NCI-H82 (cell line): ENCODE measurements around the gene PIP5K1A.
"Not testable (repeated sequence)": the region's sequence is repeated elsewhere in the genome, so short reads cannot be mapped to it uniquely, and the experiment has no call there.

ENCODE experiments used
- DNase-seq: peaks from one replicate; lab custom pipeline; 2025; lab: John Stamatoyannopoulos, UW

Gene PIP5K1A, protein sequence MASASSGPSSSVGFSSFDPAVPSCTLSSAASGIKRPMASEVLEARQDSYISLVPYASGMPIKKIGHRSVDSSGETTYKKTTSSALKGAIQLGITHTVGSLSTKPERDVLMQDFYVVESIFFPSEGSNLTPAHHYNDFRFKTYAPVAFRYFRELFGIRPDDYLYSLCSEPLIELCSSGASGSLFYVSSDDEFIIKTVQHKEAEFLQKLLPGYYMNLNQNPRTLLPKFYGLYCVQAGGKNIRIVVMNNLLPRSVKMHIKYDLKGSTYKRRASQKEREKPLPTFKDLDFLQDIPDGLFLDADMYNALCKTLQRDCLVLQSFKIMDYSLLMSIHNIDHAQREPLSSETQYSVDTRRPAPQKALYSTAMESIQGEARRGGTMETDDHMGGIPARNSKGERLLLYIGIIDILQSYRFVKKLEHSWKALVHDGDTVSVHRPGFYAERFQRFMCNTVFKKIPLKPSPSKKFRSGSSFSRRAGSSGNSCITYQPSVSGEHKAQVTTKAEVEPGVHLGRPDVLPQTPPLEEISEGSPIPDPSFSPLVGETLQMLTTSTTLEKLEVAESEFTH

DNA sequence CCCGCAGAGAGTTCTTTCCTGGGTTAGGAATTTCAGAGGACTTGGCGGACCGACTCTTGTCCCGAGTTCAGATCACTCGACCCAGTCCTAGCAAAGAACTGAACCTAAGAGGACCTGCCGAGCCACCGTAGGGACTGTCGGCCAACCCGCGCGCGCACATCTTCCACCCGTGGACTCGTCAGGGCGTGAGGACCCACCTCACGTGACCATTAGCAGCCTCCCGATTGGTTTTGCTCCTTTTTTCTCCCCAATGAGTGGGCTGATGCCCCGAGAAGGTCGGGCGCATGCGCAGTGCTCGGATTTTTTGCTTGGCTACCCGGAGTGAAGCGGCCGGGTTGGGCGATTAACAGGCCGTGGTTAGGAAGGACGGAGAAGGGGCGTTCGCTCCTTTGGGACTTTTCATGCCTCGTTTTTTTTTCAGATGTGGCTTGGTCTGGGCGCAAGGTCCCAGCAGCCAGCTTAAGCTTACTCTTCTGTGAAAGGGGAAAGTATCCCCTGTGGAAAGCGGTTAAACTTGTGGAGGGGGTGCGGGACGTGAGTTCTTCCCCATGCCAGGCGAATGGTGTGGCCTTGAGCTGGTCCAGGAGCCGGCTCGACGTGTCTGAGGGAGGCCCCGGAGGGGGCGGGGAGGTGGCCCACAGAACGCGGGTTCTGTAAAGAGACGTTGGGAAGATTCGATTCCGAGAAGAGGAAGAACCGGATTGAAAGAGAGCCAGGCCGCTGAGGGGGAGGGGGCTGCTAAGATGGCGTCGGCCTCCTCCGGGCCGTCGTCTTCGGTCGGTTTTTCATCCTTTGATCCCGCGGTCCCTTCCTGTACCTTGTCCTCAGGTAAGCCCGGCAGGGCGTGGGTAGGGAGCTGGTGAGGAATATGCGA lies at the start of gene PIP5K1A:
TSS of gene PIP5K1A (plus strand) at position 299 of the 874 bp plus-strand sequence. CDS start at position 744, 445 bp downstream.
- DNase-seq: peak; percentile 100

DNA sequence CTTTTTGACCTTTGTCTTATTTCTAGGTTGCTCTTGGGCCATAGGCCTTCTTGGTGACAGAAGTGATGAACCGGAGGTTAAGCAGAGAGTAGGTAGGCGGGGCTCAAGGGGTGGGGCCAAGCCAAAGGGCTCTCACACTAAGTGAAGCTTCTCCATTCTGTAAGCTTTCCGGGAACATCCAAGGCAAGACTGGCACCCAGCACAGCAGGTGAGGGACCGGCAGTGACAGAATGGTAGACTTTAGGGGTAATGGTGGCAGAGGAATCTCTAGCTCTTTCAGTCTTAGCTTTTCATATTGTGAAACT lies 41.9 kb upstream of the PIP5K1A start, which contains the start of gene TNFAIP8L2:
TSS of gene TNFAIP8L2 (plus strand) at position 135 of the 305 bp plus-strand sequence. CDS start 2,049 bp downstream, outside the sequence.
- DNase-seq: peak; percentile 47

- no peak for DNase-seq
These were observed 41.3 kb upstream of the PIP5K1A start for GRCh38 chr1:151157067-151157531.

- no peak for DNase-seq
These were observed 40.0 kb upstream of the PIP5K1A start for GRCh38 chr1:151158326-151158725.

GRCh38 chr1:151158751-151159251 lies 39.6 kb upstream of the PIP5K1A start:
- DNase-seq: no peak

DNA sequence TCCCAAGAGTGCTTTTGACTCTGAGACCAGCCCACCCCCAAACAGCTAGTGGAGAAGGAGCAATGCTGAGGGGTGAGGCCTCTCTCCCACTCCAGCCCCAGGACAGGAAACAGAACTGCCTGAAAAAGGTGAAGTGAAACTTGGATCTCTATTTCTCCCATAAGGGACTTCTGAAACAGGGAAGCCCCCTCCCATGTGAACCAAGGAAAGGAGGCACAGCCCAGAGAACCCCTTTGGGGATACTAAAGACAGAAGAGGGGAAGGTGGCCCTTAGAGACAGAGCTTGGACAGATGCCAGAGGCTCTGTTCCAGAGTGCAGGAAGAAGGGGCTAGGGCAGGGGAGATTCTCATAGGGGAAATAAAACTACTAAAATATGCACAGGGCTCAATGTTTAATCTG lies 39.0 kb upstream of the PIP5K1A start:
- DNase-seq: no peak

DNA sequence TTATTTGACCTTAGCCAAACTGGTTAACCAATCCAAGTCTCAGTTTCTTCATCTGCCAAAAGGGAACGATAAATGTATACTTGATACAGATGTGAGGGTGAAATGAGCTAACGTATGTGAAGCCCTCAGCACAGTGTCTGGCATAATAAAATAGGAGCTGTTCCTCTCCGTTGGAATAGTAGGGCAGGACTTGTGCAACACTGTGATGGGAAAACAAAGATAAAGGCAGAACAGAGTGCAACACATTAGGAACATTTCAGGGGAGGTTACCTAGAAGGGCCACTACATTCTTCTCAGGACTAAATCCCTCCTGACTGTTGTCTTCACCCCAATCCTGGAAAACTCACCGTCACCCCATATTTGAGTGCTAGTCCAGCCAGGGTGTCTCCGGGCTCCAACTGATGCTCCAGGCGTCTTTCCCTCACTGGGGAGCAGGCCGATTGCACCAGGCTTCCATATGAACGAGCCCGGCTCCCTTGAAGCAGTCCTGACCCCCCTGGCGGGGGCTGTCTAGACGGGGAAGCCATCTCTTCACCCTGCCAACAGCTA lies 33.5 kb upstream of the PIP5K1A start:
- peak; percentile 54 for DNase-seq

- DNase-seq: peak; percentile 98
These were observed 33.0 kb upstream of the PIP5K1A start for GRCh38 chr1:151165281-151165737.

DNA sequence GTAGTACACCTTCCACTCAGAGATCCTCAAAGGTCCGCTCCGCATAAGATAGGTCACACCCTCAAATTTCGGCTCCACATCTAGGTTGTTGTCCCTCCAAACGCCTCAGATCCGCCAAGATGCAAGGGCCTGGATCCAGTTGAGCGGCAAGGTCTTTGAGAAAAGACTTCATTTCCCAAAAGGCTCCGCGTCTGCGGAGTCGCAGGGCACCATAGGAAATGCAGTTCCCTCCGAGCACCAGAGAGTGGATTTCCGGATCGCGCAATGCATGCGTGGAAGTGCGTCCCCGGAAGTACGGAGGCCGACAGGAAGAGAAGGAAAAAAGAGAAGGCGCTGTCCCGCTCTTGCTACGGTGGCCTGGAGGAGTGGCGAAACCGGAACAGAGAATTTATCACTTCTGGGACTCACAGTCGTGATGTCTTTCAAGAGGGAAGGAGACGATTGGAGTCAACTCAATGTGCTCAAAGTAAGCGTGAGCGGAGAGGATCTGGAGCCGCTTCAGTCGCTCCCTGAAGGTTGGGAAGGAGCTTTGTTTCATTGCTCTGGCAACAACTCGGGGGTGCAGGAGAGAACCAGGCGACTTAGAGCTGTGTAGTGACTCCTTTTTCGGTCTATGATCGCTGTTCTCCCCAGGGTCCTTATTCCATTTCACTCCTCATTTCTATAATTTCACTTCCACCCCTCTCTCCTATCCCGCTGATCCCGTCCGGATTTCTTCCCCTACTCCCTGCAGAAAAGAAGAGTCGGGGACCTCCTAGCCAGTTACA lies 32.4 kb upstream of the PIP5K1A start, which contains the start of the genes LYSMD1 and SCNM1:
TSS of gene LYSMD1 (minus strand) at position 165 of the 767 bp plus-strand sequence. CDS start 644 bp downstream, outside the sequence.
TSS of gene SCNM1 (plus strand) at position 407 of the 767 bp plus-strand sequence. CDS start at position 416, 9 bp downstream.
- peak; percentile 100 for DNase-seq

- DNase-seq: peak; percentile 62
These were observed 31.8 kb upstream of the PIP5K1A start for GRCh38 chr1:151166505-151166956.

DNA sequence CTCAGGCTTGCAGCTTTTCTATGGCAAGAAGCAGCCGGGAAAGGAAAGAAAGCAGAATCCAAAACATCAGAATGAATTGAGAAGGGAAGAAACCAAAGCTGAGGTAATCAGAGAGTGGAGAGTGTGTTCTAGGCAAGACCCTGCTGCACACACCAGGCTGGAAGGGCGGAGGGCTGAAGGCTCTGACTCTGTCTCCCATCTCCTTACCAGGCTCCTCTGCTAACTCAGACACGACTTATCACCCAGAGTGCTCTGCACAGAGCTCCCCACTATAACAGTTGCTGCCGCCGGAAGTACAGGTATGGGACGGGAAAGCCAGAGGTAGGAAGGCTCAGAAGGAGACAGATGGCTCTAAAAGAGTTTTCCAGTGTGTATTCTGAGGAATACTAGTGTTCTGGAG lies 31.2 kb upstream of the PIP5K1A start:
- no peak for DNase-seq

- no peak for DNase-seq
These were observed 27.2 kb upstream of the PIP5K1A start for GRCh38 chr1:151171190-151171589.

- no peak for DNase-seq
These were observed 23.2 kb upstream of the PIP5K1A start for GRCh38 chr1:151175041-151175741.

DNA sequence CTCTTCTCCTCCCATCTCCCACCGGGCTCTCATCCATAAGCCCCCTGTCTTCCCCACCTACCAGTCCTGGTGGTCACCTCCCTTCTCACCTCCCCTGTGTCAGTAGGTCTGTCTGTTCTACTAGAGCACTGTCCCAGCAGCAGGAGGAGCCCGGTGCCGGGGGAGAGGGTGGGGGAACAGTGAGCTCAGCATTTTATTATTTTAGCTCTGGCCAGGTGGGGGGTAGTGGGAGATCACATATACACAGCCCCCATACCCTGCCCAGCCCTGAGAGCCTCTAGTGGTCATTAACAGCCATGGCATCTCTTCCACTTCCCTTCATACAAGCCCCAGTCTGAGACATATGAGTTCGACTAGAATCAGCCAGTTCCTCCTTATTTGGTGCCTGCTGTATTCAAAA lies 22.5 kb upstream of the PIP5K1A start, which contains the start of gene TMOD4:
TSS of gene TMOD4 (minus strand) at position 119 of the 400 bp plus-strand sequence. CDS start 1,106 bp downstream, outside the sequence.
- peak; percentile 66 for DNase-seq

DNA sequence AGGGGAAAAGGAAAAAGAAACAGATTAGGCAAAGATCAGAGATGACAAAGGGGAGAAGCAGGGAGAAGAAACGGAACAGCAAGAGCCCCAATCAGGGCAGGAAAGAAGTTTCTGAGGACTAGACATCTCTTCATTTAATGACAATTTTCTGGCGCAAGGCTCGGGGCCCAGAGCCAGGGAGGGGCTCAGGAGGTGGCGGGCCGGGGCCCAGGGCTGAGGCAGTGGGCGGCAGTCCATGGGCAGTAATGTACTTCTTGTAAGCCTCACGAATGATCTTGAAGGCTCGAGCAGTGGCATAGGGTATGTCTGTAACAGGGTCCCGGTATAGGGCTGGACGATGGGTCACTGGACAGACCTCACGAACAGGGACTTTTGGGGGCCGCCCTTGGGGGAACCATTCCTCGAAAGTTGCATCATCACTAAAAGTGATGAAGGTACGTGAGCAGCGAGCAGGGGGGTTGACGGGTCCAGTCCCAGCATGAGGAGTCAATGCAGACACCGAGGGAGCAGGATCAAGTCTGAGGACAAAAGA lies 21.8 kb upstream of the PIP5K1A start:
- no peak for DNase-seq

DNA sequence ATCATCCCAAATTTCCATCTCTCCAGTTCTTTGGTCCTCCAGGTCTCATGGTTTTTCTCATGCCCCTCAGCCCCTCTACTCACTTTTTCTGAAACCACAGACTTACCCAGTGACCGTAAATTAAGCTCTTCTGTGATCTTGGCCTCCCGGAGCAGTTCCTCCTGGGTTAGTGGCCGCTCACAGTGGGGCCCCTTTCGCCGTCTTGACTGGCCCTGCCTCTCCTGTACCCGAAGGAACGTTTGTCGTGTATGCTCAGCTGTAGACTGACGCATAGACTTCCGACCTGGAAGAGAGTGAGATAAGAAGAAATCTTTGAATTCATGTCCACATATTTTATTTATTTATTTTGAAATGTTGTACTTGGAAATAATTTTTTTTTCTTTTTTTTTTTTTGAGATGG lies 14.1 kb upstream of the PIP5K1A start:
- no peak for DNase-seq

DNA sequence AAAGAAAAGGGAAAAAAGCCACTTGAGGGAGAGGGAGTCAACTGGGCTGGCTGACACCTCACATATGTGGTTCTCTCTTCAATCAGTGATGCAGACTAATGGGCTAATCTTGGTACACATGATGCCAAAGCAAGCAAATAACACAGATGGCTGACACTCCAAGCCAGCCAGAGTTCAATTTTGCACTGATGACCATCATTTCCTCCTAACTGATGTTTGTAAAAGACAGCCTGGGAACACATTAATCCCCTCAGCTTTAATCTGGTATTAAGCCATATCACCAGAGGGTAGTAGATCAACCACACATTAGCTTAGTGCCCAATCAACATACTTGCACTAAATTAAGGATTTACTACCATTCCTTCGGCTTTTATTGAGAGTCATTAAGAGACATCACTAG lies 11.1 kb upstream of the PIP5K1A start:
- DNase-seq: peak; percentile 99

- DNase-seq: not testable (repeated sequence)
These were observed 9.7 kb upstream of the PIP5K1A start for GRCh38 chr1:151188667-151189066.

GRCh38 chr1:151189637-151190445 lies 8.5 kb upstream of the PIP5K1A start, which contains the start of gene VPS72:
TSS of gene VPS72 (minus strand) at chr1:151190197. CDS start at chr1:151190121, 76 bp downstream.
- DNase-seq: peak; percentile 98
